SK-N-MC (cell line): ENCODE data around the gene FOXA3.

ENCODE experiments used
- EZH2 ChIP-seq: fragments of 200-600 bp; sonication (generic); IDR thresholded peaks from one replicate; pipeline ENCODE4 v1.6.1; 2017; ENCODE audit warnings: antibody characterized with exemption
- FOXP2 ChIP-seq: optimal IDR thresholded peaks from 2 replicates; pipeline ENCODE3; 2011; ENCODE audit warnings: mild to moderate bottlenecking, moderate library complexity; ENCODE audit not compliant: insufficient read depth; ENCODE audit errors: extremely low read length, control extremely low read depth
- POLR2AphosphoS5 ChIP-seq: IDR thresholded peaks from 2 replicates; pipeline ENCODE4 v1.6.1; 2012; ENCODE audit warnings: mild to moderate bottlenecking, low read depth, low read length, borderline replicate concordance

DNA sequence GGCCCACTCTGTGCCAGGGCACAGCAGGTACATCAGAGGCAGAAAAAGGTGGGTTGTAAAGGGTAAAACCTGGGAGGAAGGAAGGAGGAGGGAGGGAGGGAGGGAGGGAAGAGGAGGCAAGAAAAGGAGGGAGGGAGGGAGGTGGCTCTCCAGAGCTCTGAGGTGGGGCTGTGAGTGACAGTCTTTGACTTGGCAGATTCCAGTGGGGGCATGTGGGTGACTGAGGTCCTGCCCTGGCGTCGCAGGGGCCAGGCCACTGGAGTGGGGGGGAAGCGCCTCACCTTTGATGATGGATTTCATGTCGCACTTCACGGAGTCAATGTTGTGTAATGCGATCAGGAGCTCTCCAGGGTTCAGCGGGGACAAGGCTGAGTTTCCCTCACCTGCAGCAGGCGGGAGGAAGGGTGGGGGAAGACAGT is 43.0 kb upstream of the FOXA3 start:
- TF ChIP-seq POLR2AphosphoS5 (no peak), EZH2 (no peak), FOXP2 (no peak)
